GM12873 (cell line): ENCODE data around the gene CYREN.

Experiments used
- TF ChIP-seq, protein P1 (sequence below): IDR thresholded peaks from 2 replicates; pipeline ENCODE4 v1.5.1; 2012; ENCODE audit warnings: low read depth, mild to moderate bottlenecking, moderate library complexity, low read length, control low read depth; ENCODE audit not compliant: insufficient read depth; ENCODE audit errors: missing control alignments

CYREN gene, protein sequence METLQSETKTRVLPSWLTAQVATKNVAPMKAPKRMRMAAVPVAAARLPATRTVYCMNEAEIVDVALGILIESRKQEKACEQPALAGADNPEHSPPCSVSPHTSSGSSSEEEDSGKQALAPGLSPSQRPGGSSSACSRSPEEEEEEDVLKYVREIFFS

DNA sequence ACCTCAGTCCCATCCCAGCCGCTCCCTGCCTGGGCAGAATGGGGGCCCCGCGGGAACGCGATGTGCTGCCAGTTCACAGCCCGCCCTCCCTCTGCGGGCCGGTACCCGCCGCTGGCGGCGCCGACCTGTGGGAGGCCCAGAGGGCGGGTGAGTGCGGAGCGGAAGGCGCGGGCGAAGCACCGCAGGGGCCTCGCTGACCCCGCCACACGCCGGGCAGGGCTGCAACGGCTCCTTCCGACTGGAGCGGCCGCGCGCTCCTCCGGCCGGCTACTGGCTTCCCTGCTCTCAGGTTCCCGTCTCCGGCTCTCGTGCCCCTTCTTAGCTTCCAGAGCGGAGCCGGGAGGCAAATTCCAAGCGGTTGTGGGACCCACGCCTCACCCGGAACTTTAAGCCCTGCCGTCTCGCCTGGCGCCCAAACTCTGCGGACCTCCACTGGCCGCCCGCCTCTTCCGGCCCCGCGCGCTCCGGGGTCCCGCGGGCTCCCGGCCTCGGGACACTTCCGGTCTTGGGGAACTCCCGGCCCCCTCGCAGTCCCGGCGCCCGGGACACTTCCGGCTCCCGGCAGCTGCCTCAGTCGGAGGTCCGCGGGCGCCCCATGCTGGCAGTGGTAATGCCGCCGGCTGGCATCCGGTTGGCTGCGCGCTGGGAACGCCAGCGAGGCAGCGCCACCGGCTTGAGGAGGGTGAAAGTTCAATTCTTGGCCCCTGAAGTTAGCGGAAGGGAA, at the start of gene CYREN:
Gene CYREN (minus strand): TSS at position 434 of the 724 bp plus-strand sequence. CDS start 1,785 bp downstream, outside the sequence.
- TF ChIP-seq, protein P1, sequence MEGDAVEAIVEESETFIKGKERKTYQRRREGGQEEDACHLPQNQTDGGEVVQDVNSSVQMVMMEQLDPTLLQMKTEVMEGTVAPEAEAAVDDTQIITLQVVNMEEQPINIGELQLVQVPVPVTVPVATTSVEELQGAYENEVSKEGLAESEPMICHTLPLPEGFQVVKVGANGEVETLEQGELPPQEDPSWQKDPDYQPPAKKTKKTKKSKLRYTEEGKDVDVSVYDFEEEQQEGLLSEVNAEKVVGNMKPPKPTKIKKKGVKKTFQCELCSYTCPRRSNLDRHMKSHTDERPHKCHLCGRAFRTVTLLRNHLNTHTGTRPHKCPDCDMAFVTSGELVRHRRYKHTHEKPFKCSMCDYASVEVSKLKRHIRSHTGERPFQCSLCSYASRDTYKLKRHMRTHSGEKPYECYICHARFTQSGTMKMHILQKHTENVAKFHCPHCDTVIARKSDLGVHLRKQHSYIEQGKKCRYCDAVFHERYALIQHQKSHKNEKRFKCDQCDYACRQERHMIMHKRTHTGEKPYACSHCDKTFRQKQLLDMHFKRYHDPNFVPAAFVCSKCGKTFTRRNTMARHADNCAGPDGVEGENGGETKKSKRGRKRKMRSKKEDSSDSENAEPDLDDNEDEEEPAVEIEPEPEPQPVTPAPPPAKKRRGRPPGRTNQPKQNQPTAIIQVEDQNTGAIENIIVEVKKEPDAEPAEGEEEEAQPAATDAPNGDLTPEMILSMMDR: peak; percentile 67

DNA sequence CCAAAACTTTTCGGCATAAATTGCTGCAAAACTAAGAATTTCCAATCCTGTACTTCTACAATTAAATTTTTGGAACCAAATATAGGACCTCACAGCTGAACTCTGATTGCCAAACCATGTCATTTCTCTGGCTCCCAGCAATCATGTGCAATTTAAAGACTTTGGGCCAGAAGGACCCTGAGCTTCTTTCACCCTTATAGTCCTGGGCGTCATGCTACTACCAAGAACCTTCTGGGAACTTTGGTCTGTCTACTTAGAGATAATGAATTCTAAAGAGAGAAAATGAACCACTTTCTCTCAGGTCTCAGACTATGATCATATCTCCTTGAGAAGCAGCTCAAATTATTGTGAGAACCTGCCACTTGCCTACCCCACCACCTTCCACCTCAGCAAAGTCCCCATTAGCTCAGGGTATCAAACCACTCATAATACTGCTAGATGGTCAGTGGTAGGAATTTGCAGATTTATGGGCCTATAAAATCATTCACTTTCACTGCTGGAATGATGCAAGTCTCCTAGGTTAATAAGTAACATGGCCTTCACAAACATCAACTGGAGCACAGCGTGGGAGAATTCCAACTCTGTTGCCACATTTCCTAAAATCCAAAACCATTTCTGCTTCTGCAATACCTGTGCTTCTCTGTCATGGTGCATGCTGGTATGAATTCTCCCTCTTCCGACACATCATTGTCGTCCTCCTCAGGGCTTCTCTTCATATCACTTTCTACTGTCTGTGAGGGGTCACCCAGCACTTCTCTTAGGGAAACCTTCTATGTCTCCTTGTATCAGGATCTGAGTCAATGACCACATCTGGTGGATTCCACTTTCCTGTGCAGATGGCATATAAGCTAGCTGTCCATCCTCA, 47.4 kb upstream of the CYREN start:
- TF ChIP-seq, protein P1: no peak

DNA sequence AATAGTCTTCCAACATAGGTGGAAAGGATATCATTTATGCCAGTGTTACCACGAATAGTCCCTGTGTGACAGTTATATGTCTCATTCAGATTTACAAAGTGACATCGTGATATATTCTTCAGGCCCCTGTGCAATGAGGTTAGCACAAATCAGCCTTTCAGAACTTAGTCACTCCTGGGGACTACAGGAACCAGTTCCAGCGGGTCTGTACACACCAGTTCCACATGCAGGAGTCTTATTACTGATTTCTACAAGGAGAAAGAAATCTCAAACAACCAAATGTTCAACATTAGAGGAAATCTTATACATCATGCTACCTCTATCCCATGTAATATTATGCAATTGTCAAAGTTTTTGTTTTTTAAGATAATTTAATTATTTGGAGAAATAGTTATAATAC, 45.2 kb upstream of the CYREN start:
- TF ChIP-seq, protein P1: no peak

DNA sequence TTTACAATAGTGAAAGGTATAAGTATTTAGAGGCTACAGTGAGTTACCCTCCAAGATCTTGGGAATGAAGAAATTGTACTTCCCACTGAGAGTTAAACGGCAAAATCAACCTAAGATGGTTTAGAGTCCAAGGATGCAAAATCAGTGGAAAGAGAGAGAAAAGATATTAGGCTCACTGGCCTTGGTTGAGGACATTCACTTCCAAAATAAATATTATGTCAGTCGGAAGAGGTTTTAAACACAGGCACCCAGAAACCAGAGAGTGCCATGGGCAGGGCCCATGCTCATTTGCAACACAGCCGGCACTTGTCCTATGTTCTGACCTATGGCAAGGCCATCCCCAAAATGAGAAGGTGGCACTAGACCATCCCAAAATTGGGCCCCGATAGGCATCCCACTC, 44.7 kb upstream of the CYREN start:
- TF ChIP-seq, protein P1: no peak

DNA sequence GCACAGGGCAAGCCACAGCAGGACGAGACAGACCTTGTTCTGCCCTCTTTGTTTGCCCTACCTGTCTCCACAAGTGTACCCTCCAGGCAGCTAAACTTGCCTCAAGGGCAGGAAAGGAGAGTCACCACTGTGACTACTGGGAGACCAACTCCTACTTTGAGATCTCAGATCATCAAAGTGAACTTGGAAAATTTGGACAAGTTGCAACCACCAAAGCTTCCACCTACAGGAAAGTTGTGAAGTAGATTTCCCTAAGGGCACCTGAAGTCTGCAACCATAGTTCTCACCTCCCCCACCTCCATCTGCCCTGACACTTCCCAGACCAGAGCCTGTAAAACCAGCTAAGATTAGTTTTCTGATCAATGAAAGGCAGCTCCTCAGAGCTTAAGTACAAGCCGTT, 43.3 kb upstream of the CYREN start:
- TF ChIP-seq, protein P1: no peak

DNA sequence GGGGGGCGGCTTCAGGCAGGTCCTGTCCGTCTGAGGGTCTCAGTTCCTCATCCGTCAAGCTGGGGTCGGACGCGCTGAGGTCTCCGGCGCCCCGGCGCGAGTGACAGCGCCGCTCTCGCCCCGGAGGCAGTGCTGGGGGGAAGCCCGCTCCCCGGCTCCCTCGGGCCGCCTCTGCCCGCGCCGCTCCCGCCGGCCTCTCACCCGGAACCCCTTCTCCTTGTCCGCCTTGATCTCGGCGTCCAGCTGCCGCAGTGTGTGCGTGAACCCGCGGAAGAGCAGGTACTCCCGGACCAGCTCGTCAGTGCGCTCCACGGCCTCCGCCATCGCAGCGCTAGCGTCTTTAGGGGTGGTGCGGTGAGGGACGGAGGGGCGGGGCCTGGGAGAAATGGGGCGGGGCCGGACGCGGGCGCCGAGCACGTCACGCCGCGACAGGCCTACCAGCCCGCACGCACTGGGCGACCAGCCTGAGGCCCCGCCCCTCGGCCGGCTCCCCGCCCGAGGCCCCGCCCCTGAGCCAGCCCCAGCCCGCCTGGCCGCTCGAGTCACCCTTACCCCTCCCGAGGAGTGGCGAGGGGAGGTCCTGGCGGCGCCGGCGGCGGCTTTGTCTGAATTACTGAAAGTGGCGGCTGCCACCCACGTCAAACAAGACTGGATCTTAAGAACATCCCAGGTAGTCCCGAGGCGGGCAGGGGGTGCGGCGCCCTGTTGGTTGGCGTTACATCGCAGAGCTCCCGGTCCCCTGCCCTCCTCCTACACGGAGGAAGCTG, 40.9 kb upstream of the CYREN start, which contains the start of gene WDR91:
Gene WDR91 (minus strand): TSS at position 348 of the 767 bp plus-strand sequence. CDS start 24 bp downstream, at position 324.
- TF ChIP-seq, protein P1: no peak
